GM12864 (cell line): Measurements from ENCODE around the gene TRPM3.

Experiments
- DNase-seq: peaks from one replicate; pipeline ENCODE4 v3.0.0-alpha.2; 2011; ENCODE audit warnings: low read depth
- H3K4me3 ChIP-seq: 2 replicates; pipeline ENCODE4 v1.5.1; 2011; ENCODE audit warnings: mild to moderate bottlenecking, low read depth, low read length, control low read depth
- TF ChIP-seq, protein P1 (sequence below): IDR thresholded peaks from 2 replicates; pipeline ENCODE4 v1.5.1; 2011; ENCODE audit warnings: low read depth, mild to moderate bottlenecking, moderate library complexity, low read length, control low read depth, inconsistent platforms; ENCODE audit errors: missing control alignments

The TRPM3 gene

DNA sequence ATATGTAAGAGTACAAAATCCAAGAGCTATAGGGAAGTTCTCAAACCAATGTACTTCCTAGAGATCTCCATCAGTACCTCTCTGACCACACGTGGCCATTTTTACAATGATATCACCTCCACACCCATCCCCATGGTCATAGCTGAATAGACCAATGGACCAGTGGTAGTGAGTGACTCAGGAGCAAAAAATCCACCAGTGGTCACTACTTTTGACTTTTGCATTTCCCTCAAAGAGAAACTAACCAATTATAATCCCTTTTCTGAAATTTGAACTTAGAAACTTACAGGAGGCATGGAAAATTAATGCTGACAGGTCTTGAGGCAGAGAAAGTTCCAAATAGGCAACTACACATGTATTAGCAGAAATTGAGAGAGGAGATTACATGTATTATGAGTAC, 238.4 kb downstream of the TRPM3 start:
- no peak overlapping the region for H3K4me3 ChIP-seq
- TF ChIP-seq, protein P1, sequence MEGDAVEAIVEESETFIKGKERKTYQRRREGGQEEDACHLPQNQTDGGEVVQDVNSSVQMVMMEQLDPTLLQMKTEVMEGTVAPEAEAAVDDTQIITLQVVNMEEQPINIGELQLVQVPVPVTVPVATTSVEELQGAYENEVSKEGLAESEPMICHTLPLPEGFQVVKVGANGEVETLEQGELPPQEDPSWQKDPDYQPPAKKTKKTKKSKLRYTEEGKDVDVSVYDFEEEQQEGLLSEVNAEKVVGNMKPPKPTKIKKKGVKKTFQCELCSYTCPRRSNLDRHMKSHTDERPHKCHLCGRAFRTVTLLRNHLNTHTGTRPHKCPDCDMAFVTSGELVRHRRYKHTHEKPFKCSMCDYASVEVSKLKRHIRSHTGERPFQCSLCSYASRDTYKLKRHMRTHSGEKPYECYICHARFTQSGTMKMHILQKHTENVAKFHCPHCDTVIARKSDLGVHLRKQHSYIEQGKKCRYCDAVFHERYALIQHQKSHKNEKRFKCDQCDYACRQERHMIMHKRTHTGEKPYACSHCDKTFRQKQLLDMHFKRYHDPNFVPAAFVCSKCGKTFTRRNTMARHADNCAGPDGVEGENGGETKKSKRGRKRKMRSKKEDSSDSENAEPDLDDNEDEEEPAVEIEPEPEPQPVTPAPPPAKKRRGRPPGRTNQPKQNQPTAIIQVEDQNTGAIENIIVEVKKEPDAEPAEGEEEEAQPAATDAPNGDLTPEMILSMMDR: no peak
- DNase-seq: no peak

DNA sequence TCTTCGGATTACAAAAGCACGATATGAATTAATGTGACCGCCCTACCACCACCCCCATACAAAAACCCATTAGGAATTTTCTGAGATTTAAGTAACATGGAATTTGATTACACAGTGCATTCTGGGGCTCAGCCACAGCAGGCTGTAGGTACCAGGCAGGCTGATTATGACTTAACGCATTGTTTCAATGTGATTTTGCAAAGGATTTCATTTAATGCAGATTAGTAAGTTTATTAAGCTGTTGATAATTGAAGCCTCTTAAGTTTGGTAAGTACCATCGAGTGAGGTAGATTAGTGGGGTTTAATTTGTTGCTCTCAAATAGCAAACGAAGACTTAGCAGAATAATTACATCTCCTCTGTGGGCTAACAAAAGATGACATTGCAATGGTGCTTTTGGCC, 240.1 kb downstream of the TRPM3 start:
- no peak for DNase-seq
- no peak overlapping the region for H3K4me3 ChIP-seq
- TF ChIP-seq, protein P1: no peak

DNA sequence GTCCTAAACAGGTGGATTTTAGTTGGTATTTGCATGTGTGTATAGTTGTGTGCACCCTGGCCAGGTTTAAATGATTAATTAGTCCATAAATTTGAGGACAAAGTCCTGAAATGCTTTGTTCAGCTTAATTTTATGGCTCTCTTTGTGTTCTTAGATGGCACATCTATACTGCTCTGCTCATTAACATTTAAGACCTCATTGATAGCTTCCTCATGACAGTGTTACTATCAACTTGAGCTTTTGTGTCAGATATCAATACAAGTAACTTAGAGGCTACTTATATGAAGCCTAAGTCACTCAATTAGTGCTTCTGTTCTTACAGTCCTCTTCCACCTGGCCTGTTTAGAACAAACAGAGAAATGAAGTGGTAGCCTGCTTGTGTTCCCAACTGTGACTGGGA, 240.9 kb downstream of the TRPM3 start:
- no peak overlapping the region for H3K4me3 ChIP-seq
- DNase-seq: no peak
- TF ChIP-seq, protein P1: no peak

DNA sequence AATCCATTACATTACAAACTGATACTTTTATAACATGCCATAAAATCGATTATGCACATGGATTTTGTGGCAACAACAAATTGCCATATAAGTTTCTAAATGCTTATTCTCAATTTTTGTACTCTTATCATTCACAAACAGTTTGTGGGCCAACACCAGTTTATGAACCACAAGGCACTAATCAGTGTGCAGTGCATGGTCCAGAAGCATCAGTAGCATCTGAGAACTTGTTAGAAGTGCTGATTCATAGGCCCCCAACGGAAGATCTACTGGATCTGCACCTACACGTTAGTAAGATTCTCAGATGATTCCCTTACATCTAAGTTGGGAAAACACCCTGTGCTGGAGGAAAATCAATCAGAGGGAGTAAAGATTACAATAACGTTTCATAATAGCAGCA, 242.8 kb downstream of the TRPM3 start:
- H3K4me3 ChIP-seq: no peak overlapping the region
- no peak for DNase-seq
- TF ChIP-seq, protein P1: no peak

DNA sequence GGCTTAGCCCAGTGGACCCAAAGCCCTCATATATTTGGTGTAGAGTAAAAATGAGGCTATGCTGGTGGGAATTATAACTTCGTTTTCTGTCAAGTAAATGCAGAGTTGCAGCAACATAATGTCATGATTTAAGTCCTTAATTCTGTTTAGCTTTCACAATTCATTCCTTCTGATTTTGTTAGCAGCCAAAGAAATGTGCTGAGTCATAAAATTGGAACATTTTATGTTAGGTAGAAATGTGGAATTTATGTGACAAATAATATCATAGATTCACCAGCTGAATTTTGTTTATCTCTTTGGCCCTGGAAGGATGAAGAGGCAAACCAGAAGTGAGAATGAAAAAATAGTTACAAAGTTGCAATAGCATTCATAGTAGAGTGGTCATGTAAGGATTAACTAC, 247.0 kb downstream of the TRPM3 start:
- no peak overlapping the region for H3K4me3 ChIP-seq
- DNase-seq: no peak
- TF ChIP-seq, protein P1: no peak

DNA sequence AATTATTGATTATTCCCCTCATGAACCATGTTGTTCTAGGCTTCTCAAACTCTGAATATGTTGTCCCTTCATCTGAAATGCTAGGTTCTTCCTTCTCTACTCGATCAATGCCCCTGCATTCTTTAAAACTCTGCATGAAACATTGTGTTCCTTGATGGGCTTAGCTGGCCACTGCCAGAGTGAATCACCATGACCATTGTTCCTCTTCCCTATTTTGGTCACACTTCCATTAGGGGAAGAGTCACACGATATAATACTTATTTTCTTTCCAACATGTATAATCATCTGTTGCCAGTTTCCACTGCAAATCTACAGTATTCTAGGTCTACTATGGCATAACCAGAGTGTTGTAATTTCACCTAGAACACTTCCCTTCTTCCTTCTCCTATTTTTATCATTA, 247.9 kb downstream of the TRPM3 start:
- DNase-seq: no peak
- TF ChIP-seq, protein P1: no peak
- H3K4me3 ChIP-seq: no peak overlapping the region
